Lower leg skin (tissue), 4 donors: ENCODE results near the gene MAN2A2. TPM values are rescaled to one million over a fixed set of nuclear protein-coding genes. Genes with fewer than 3 reads are reported as not detected.

ENCODE experiments used
- DNase-seq, 2 donors: peaks; one replicate each; pipeline ENCODE4 v3.0.0-alpha.2; 2019; ENCODE audit warnings: low spot score in 2 of 2
- H3K4me3 ChIP-seq: fragments of 200-600 bp; sonication (generic); 2 replicates; pipeline ENCODE4 v1.5.1; 2017; ENCODE audit warnings: mild to moderate bottlenecking, low read depth; ENCODE audit not compliant: poor library complexity, severe bottlenecking
- POLR2A ChIP-seq, 2 donors: fragments of 450-650 bp; IDR thresholded peaks; one replicate each; pipeline ENCODE4 v1.6.1; 2016 to 2017; ENCODE audit warnings: antibody characterized with exemption in 2 of 2, mild to moderate bottlenecking in 1 of 2, moderate library complexity in 1 of 2
- WGBS, 2 donors: methylation state at CpG; one replicate each; pipeline ENCODE4 v1.1.5; 2018; 5-methylcytosine and 5-hydroxymethylcytosine counted together
- intact Hi-C: fragments of 100-400 bp; cut with DNase I; formaldehyde crosslinking; loops from one replicate; pipeline ENCODE4 v1.15.0; 2023; ENCODE audit warnings: low total_unique reads
- total RNA-seq, 4 donors: library from RNA; depleted of rRNA; stranded (reverse); fragments of >200 nt; gene quantifications; one replicate each; pipeline ENCODE4 v1.1.0, GENCODE V29; 2016
- TF ChIP-seq, protein P1 (sequence below), 3 donors: fragments of 450-650 bp; IDR thresholded peaks; one replicate each; pipeline ENCODE4 v1.5.1; 2016; ENCODE audit warnings: antibody characterized with exemption in 3 of 3, mild to moderate bottlenecking in 3 of 3, moderate library complexity in 2 of 3

MAN2A2 gene
- total RNA-seq, 4 donors from 2014 or later, result 21.8 to 43.5 (median 27.4) TPM

- no peak for DNase-seq
- no peak for TF ChIP-seq POLR2A (IDR thresholded peaks at IDR 0.05)
- TF ChIP-seq, protein P1, sequence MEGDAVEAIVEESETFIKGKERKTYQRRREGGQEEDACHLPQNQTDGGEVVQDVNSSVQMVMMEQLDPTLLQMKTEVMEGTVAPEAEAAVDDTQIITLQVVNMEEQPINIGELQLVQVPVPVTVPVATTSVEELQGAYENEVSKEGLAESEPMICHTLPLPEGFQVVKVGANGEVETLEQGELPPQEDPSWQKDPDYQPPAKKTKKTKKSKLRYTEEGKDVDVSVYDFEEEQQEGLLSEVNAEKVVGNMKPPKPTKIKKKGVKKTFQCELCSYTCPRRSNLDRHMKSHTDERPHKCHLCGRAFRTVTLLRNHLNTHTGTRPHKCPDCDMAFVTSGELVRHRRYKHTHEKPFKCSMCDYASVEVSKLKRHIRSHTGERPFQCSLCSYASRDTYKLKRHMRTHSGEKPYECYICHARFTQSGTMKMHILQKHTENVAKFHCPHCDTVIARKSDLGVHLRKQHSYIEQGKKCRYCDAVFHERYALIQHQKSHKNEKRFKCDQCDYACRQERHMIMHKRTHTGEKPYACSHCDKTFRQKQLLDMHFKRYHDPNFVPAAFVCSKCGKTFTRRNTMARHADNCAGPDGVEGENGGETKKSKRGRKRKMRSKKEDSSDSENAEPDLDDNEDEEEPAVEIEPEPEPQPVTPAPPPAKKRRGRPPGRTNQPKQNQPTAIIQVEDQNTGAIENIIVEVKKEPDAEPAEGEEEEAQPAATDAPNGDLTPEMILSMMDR (IDR thresholded peaks at IDR 0.05), result no peak
- intact Hi-C loops, result no loop called here
- peak overlapping the region; percentile 82 for H3K4me3 ChIP-seq
- WGBS, 2 donors, result 54 to 63% methylated on average over 18 of the region's 18 CpGs
Observed at GRCh38 chr15:90903733-90904536, 833 bp downstream of the MAN2A2 start.

GRCh38 chr15:90904746-90905145 lies 1.6 kb downstream of the MAN2A2 start:
- WGBS, 2 donors, result 96 to 98% methylated on average over 9 of the region's 9 CpGs
- no peak for DNase-seq
- TF ChIP-seq, protein P1 (IDR thresholded peaks at IDR 0.05), result no peak
- no peak for TF ChIP-seq POLR2A (IDR thresholded peaks at IDR 0.05)
- intact Hi-C loops, result no loop called here
- H3K4me3 ChIP-seq, result no peak overlapping the region

GRCh38 chr15:90905306-90906180 lies 2.4 kb downstream of the MAN2A2 start:
- WGBS, 2 donors, result 93 to 97% methylated on average over 27 to 28 of the region's 28 CpGs
- DNase-seq, result no peak
- no peak overlapping the region for H3K4me3 ChIP-seq
- intact Hi-C loops, result no loop called here
- TF ChIP-seq, protein P1 (IDR thresholded peaks at IDR 0.05), result no peak
- TF ChIP-seq POLR2A (IDR thresholded peaks at IDR 0.05), result no peak

DNA sequence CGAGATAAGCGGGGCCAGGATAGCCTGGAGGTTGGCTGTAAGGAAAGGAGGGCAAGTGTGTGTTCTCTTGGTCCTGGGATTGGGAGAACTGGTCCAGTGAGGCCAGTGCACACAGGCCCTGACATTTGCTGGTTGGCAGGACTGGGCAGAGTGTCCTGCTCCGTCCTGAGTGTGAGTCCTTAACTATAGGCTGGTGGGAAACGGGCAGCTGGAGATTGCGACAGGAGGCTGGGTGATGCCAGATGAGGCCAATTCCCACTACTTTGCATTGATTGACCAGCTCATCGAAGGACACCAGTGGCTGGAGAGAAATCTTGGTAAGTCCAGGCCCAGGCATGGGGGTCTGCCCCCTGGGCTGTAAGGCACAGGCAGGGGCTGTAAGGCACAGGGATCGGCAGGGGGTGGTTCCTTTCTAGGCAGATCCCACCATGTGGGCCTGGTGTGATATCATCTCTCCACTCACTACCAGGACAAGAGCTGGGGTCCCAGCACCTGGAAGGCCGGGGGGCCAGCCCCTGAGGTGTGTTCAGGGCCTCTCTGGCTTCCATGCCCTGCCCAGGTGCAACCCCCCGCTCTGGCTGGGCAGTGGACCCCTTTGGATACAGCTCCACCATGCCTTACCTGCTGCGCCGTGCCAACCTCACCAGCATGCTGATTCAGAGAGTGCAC lies 3.2 kb downstream of the MAN2A2 start:
- no peak overlapping the region for H3K4me3 ChIP-seq
- WGBS, 2 donors, result 93 to 96% methylated on average over 11 of the region's 11 CpGs
- no peak for DNase-seq
- intact Hi-C loops, result no loop called here
- TF ChIP-seq POLR2A (IDR thresholded peaks at IDR 0.05), result no peak
- TF ChIP-seq, protein P1 (IDR thresholded peaks at IDR 0.05), result no peak

- TF ChIP-seq POLR2A (IDR thresholded peaks at IDR 0.05), result no peak
- TF ChIP-seq, protein P1 (IDR thresholded peaks at IDR 0.05), result no peak
- no peak overlapping the region for H3K4me3 ChIP-seq
- 77 to 87% methylated on average over 15 of the region's 15 CpGs for WGBS, 2 donors
- intact Hi-C loops, result no loop called here
- no peak for DNase-seq
Observed at GRCh38 chr15:90907051-90907660, 4.1 kb downstream of the MAN2A2 start.
